ENCODE measurements around the gene TOP3A. TPM values are rescaled to one million over a fixed set of nuclear protein-coding genes. Genes with fewer than 3 reads are reported as not detected.

Gene TOP3A
- total RNA-seq, 2 donors from 2014 or later, result 23.2 to 28.3 TPM

DNA sequence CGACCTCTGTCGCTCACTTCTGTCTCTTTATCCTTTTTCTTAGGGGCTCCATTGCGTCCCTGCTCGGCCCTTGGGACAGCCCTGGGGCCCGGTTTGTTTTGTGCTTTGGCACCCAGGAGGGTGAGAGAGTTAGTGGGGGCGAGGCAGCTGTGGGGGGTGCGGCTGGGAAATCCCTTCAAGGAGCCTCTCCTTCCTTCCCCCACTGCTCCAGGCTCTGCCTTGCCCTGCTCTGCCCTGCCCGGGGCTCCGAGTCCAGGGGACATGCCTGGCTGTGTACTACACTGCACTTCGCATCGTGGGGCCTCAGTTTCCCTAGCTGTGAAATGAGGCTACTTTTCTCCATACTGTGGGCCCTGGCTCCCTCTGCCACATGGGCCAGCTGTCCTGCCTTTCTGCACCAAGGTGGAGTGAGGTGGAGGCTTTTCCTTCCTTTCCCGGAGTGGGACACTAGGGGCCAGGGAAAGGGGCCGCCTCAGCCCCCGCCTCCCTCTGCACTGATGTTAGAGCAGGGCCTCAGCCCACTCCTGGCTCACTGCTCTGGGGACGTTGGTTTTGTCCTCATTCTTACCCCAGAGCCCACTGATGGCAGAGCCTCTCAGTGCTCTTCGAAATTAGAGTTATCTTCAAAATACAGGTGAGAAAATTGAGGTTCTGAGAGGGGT is 88.4 kb downstream of the TOP3A start:
- intact Hi-C loops (cut with DNase I), result loop anchor here in 1 of 2 donors (1.0 kb wide), 1 partner anchor 29 kb away; no protein-coding TSS in a partner anchor
- no peak for DNase-seq (ENCODE audit: low spot score)

DNA sequence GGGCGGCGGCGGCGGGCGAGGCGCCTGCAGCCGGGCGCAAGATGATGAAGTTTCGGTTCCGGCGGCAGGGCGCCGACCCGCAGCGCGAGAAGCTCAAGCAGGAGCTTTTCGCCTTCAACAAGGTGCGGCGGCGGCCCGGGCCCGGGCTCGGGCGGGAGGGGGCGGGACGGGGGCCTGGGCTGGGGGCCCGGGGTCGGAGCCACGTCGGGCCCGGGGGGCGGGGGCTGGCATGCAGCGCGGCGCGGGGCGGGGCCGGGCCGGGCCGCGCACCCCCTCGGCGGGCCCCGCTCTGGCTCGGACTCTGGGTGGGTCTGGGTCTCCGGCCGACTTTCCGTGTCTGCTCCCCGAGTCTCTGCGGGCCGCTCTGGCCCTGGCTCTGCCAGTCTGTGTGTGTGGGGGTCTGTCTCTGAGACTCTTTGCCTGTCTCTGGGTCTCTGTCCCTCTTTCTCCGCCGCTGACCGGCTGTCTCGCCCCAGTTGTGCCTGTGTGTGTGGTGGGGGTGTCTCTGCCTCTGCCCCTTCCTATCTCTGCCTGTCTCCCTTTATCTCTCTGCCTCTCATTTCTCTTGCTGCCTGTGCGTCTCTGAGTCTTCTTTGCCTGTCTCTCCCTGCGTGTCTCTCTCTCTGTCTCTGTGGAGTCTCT is 89.0 kb downstream of the TOP3A start:
- intact Hi-C loops (cut with DNase I), result loop anchor here in 1 of 2 donors (1.0 kb wide), 1 partner anchor 30 kb away; no protein-coding TSS in a partner anchor
- DNase-seq (ENCODE audit: low spot score), result no peak

DNA sequence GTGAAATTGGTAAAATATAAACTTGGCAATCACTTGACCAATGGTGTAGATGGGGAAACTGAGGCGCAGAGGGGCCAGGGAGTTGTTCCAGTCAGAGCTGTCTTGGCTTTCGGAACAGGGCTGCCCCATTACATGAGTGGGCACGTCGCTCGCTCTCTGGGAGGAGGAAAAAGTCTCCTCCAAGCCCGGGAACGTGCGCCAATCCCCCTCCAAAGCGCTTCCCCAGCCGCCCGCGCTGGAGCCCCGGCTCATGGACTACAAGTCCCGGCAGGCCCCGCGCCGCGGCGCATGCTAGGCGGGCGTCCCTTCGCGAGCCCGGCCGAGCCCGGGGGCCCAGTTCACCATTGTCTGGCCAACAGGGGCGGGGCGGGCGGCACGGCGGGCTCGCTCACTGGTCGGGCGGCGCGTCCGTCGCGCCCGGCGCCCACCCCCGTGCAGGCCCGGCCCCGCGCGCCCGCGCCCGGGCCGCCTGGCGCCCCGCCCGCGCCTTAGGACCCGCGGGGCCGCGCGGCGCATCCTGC is 89.6 kb downstream of the TOP3A start, which contains the start of gene LLGL1:
TSS of gene LLGL1 (plus strand) at position 515 of the 521 bp plus-strand sequence. CDS start 48 bp downstream, outside the sequence.
- intact Hi-C loops (cut with DNase I), result no loop called here
- DNase-seq (ENCODE audit: low spot score), result peak; percentile 99

DNA sequence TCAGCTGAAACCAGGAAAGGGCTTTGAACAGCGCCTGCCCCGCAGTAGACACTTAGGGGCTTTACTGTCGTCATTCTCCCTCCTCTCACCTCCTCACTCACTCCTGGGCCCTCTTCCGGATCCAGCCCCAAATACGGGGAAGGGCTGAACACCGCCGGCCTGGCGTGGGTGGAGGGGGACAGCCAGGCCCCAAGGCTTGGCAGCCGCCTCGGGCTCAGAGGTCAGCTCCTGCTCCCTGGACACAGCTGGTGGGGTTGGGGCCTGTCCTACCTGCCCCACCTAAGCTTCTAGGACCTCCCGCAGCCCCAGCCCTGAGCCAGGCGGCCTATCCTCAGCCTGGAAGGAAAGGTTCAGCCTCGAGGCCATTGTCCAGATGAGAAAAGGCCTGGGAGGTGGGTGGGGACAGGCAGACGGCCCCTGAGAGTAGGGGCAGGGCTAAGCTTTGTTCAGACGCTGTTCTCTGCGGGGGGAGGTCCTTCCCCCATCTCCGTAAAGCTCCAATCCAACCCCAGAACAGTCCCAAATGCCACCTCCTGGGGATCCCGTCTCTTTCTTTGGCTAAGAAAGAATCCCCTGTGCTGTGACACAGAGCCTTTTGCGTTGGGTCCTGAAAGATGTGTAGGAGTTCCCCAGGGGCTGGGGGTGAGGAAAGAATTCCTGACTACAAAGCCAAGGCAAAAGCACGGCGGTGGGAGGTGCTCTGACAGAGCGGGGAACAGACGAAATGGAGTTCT is 90.2 kb downstream of the TOP3A start:
- DNase-seq (ENCODE audit: low spot score), result no peak
- intact Hi-C loops (cut with DNase I), result no loop called here

DNA sequence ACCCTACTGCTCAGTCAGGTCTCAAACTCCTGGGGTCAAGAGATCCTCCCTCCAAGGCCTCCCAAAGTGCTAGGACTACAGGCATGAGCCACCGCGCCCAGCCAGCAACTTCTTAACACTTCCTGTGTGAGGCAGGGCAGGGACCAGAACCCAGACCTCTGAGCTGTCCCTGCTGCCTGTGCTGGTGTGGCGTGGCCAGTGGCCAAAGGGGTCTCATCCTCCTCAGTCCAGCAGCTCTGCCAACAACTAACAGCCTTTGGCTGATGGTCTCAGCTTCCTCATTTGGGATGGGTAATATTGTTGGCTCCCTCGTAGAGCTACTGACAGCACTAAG is 90.8 kb downstream of the TOP3A start:
- no peak for DNase-seq (ENCODE audit: low spot score)
- intact Hi-C loops (cut with DNase I), result no loop called here

Small RNAs within 50 kb of the gene (microRNA-seq; reads per million reads assigned to microRNA genes)
- gene MIR6778 (ENCODE audit: borderline microRNAs expressed in 2 of 2), result 0 reads per million in 2 donors

Other genes starting within 250 kb of the TOP3A start
- gene DRG2, start 227.0 kb downstream of the TOP3A start, total RNA-seq, result 10 to 100 TPM; 25.5 to 26.1 TPM
- gene MYO15A, start 206.2 kb downstream of the TOP3A start, total RNA-seq, result 1 to 10 TPM in 1 of 2 donors, under 1 TPM in 1; 0.71 to 1.3 TPM
- 100 to 1,000 TPM in 1 of 2 donors, 10 to 100 TPM in 1; 98.5 to 105 TPM for gene ALKBH5, start 131.2 kb downstream of the TOP3A start, total RNA-seq
- 10 to 100 TPM; 13.9 to 16.2 TPM for gene LLGL1, start 89.4 kb downstream of the TOP3A start, total RNA-seq
- gene FLII, start 56.3 kb downstream of the TOP3A start, total RNA-seq, result 100 to 1,000 TPM; 275 to 418 TPM
- 10 to 100 TPM in 1 of 2 donors, 1 to 10 TPM in 1; 7.7 to 11.3 TPM for gene MIEF2, start 54.3 kb downstream of the TOP3A start, total RNA-seq
- gene SMCR8, start 299 bp upstream of the TOP3A start, total RNA-seq, result 10 to 100 TPM; 10.2 to 11.9 TPM
- gene SHMT1, start 48.6 kb upstream of the TOP3A start, total RNA-seq, result 10 to 100 TPM in 1 of 2 donors, 1 to 10 TPM in 1; 9.6 to 19.3 TPM
- gene EVPLL, start 62.8 kb upstream of the TOP3A start, total RNA-seq, result not detected
- gene LGALS9C, start 161.8 kb upstream of the TOP3A start, total RNA-seq, result not detected

All from posterior vena cava (tissue), 2 donors.